HFF-Myc (cell line): ENCODE measurements around the gene PIWIL4.
"Not testable (repeated sequence)": the region's sequence is repeated elsewhere in the genome, so short reads cannot be mapped to it uniquely, and the experiment has no call there.

ENCODE experiments used
- DNase-seq: peaks from one replicate; pipeline ENCODE4 v3.0.0-alpha.2; 2011; ENCODE audit warnings: low read depth; ENCODE audit errors: extremely low read depth
- H3K4me3 ChIP-seq: replicated peaks from 2 replicates; pipeline ENCODE4 v1.5.1; 2011; ENCODE audit warnings: low read depth, mild to moderate bottlenecking, control low read depth, low read length
- TF ChIP-seq, protein P1 (sequence below): IDR thresholded peaks from 2 replicates; pipeline ENCODE4 v1.5.1; 2012; ENCODE audit warnings: mild to moderate bottlenecking, low read depth, low read length, control low read depth; ENCODE audit errors: missing control alignments

The PIWIL4 gene

DNA sequence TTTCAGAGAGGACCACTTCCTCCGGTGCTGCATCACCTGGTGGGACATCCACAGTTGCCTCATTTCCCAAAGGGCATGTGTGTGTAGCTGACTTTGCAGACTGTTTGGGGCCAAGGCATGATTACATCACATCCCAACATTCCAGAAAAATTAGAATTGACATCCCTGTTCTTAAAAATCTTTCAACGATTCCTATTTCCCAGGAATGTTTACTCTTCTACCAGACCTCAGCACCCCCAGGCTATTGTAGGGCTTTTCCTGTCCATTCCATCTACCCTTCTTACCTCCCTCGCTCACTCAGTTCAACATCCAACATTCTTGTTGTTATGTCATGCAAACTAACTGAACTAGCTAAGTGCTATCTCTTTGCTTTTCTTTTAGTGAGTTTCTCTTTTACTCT is 37.3 kb downstream of the PIWIL4 start:
- TF ChIP-seq, protein P1, sequence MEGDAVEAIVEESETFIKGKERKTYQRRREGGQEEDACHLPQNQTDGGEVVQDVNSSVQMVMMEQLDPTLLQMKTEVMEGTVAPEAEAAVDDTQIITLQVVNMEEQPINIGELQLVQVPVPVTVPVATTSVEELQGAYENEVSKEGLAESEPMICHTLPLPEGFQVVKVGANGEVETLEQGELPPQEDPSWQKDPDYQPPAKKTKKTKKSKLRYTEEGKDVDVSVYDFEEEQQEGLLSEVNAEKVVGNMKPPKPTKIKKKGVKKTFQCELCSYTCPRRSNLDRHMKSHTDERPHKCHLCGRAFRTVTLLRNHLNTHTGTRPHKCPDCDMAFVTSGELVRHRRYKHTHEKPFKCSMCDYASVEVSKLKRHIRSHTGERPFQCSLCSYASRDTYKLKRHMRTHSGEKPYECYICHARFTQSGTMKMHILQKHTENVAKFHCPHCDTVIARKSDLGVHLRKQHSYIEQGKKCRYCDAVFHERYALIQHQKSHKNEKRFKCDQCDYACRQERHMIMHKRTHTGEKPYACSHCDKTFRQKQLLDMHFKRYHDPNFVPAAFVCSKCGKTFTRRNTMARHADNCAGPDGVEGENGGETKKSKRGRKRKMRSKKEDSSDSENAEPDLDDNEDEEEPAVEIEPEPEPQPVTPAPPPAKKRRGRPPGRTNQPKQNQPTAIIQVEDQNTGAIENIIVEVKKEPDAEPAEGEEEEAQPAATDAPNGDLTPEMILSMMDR = no peak
- no peak overlapping the region for H3K4me3 ChIP-seq
- DNase-seq = no peak

DNA sequence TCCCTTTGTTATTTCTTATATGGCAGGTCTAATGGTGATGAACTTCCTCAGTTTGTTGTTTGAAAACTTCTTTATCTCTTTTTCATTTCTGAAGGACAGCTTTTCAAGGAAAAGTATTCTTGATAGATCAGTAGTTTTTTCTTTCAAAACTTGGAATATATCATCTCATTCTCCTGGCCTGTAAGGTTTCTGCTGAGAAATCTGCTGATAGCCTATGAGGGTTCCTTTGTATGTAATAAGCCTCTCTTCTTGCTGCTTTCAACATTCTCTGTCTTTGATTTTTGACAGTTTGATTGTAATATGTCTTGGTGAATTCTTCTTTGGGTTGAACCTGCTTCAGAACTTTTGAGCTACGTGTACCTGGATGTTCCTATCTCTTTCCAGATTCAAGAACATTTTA is 46.0 kb downstream of the PIWIL4 start:
- TF ChIP-seq, protein P1 = no peak
- H3K4me3 ChIP-seq = no peak overlapping the region

DNA sequence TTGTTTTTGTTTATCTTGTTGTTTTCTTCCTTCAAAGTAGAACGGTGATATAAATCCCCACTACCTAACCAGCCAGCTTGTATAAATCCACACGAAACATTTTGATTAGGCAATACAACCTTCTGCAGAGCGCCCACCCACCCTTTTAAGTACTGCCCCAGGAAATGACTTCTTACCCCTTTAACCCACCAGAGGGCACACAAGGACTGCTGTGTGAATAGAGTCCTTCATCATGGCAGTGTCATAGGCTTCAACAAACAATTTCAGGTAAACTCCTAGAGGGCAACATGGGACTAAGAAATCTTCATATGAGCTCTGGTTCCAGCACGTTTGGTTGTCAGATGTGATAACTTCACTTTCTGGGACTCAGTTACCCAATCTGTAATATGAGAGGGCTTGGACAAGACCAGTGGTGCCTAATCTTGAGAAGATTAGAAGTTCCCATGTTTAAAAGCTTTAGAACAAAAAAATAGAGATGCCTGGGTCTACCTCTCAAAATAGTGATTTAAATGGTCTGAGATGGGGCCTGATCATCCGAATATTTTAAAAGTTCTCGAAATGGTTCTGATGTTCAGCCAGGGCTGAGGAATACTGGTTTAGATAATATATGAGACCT is 56.1 kb downstream of the PIWIL4 start:
- peak; percentile 72 for DNase-seq
- H3K4me3 ChIP-seq = no peak overlapping the region
- TF ChIP-seq, protein P1 = peak; percentile 75

More for the DNA sequence above, 46.0 kb downstream of the PIWIL4 start:
- DNase-seq = no peak

DNA sequence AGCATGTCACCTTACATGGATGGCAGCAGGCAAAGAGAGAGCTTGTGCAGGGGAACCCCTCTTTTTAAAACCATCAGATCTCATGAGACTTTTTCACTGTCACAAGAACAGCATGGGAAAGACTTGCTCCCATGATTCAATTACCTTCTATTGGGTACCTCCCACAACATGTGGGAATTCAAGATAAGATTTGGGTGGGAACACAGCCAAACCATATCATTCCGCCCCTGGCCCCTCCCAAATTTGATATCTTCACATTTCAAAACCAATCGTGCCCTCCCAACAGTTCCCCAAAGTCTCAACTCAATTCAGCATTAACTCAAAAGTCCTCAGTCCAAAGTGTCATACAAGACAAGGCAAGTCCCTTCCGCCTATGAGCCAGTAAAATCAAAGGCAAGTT is 58.3 kb downstream of the PIWIL4 start:
- not testable (repeated sequence) for H3K4me3 ChIP-seq, DNase-seq

DNA sequence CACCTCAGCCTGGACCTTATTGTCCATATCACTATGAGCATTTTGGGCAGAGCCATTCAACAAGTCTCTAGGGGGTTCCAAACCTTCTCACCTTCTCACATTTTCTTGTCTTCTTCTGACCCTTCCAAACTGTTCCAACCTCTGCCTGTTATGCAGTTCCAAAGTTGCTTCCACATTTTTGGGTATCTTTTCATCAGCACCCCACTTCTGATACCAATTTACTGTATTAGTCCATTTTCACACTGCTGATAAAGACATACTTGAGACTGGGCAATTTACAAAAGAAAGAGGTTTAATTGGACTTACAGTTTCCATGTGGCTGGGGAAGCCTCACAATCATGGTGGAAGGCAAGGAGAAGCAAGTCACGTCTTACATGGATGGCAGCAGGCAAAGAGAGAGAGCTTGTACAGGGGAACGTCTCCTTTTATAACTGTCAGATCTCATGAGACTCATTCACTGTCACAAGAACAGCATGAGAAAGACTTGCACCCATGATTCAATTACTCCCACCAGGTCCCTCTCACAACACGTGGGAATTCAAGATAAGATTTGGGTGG is 59.9 kb downstream of the PIWIL4 start:
- DNase-seq, H3K4me3 ChIP-seq: not testable (repeated sequence)

DNA sequence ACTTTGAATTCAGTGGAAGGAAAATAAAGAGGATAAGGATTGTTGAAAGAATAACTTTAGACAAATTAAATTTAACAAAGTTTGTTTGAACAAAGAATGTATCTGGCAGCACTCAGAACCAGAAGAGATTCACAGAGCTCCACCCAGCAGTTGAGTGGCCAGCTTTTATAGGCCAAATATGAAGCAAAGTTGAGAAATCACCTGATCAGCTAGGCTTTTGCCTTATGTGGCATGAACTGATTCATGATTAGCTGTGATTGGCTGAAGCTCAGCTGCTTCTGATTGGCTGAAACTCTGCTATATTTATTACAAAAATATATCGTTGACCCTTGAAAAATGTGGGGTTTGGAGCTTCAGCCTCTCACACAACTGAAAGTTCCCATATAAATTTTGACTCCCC is 62.6 kb downstream of the PIWIL4 start:
- no peak overlapping the region for H3K4me3 ChIP-seq
- no peak for DNase-seq
- TF ChIP-seq, protein P1 = no peak

DNA sequence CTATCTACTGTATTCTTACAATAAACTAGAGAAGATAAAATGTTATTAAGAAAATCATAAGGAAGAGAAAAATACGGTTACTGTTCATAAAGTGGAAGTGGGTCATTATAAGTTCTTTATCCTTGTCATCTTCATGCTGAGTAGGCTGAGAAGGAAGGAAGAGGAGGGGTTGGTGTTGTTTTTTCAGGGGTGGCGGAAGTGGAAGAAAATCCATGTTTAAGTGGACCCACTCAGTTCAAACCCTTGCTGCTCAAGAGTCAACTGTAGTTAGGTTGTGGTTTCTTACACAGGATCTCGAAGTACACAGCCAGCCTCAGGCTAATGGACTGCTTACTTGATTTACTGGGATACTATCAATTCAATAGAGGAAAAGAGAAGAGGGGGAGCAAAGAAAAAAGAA is 63.1 kb downstream of the PIWIL4 start:
- TF ChIP-seq, protein P1 = no peak
- no peak for DNase-seq
- no peak overlapping the region for H3K4me3 ChIP-seq

DNA sequence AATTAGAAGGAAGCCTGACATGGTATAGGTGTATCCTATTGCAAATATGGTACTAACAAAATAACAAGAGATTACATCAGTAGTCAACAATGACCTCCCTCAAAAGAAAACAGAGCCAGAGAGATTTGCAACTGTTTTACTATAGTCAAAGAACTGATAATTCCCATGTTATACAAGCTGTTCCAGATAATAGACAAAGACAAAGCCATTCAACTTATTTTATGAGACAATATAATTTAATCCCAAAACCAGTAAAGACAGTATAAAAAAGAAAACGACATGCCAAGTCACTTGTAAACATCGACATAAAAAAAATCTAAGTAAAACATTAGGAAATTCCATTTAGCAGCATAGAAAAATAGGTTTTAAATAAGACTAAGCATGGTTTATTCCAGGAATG is 65.2 kb downstream of the PIWIL4 start:
- DNase-seq = no peak
- TF ChIP-seq, protein P1 = no peak
- no peak overlapping the region for H3K4me3 ChIP-seq
